Adrenal gland (tissue), 5 donors: ENCODE measurements around the gene TP53BP2.
A peak's percentile ranks its signal among the peaks of the same experiment; 100 is the strongest.

ENCODE experiments used
- POLR2A ChIP-seq, 2 donors: fragments of 450-650 bp; IDR thresholded peaks; one replicate each; pipeline ENCODE4 v1.6.1; 2017; ENCODE audit warnings: antibody characterized with exemption in 2 of 2, mild to moderate bottlenecking in 2 of 2, moderate library complexity in 1 of 2
- TF ChIP-seq, protein P1 (sequence below), 6 experiments: fragments of 450-650 bp in 4 of 6; fragments of 200-600 bp in 2 of 6; sonication (generic) in 1 of 6; IDR thresholded peaks; 1 replicate in 5 of 6; 2 replicates in 1 of 6; pipeline versions ENCODE4 v1.5.1 to v1.8.0; 2016 to 2021; ENCODE audit warnings: antibody characterized with exemption in 6 of 6, mild to moderate bottlenecking in 2 of 6, moderate library complexity in 1 of 6
- donor health status: DM: no; HTN: no; CAD: no.

GRCh38 chr1:223771814-223772770, 73.7 kb downstream of the TP53BP2 start:
- TF ChIP-seq, protein P1, sequence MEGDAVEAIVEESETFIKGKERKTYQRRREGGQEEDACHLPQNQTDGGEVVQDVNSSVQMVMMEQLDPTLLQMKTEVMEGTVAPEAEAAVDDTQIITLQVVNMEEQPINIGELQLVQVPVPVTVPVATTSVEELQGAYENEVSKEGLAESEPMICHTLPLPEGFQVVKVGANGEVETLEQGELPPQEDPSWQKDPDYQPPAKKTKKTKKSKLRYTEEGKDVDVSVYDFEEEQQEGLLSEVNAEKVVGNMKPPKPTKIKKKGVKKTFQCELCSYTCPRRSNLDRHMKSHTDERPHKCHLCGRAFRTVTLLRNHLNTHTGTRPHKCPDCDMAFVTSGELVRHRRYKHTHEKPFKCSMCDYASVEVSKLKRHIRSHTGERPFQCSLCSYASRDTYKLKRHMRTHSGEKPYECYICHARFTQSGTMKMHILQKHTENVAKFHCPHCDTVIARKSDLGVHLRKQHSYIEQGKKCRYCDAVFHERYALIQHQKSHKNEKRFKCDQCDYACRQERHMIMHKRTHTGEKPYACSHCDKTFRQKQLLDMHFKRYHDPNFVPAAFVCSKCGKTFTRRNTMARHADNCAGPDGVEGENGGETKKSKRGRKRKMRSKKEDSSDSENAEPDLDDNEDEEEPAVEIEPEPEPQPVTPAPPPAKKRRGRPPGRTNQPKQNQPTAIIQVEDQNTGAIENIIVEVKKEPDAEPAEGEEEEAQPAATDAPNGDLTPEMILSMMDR (IDR thresholded peaks at IDR 0.05): no peak
- peak in 1 of 2 donors; percentile 53 for TF ChIP-seq POLR2A (IDR thresholded peaks at IDR 0.05)
